G401 (cell line): Measurements from ENCODE around the gene CDK11A. TPM values are rescaled to one million over a fixed set of nuclear protein-coding genes. Genes with fewer than 3 reads are reported as not detected.
"Not testable (repeated sequence)": the region's sequence is repeated elsewhere in the genome, so short reads cannot be mapped to it uniquely, and the experiment has no call there.

Source experiments
- DNase-seq: peaks from one replicate; pipeline ENCODE4 v3.0.0-alpha.2; 2015; ENCODE audit warnings: low spot score
- in situ Hi-C: cut with HindIII; loops from 2 replicates; pipeline ENCODE4 v1.10.0; 2016; ENCODE audit warnings: low sequenced_read_pairs, mixed read lengths
- total RNA-seq: library from RNA; depleted of rRNA; stranded (reverse); fragments of >200 nt; shearing (Covaris generic); gene quantifications from 2 replicates; pipeline ENCODE4 v1.2.3, GENCODE V29; 2014

CDK11A gene
- total RNA-seq, 1 experiment from 2014 or later: 11.7 TPM

DNA sequence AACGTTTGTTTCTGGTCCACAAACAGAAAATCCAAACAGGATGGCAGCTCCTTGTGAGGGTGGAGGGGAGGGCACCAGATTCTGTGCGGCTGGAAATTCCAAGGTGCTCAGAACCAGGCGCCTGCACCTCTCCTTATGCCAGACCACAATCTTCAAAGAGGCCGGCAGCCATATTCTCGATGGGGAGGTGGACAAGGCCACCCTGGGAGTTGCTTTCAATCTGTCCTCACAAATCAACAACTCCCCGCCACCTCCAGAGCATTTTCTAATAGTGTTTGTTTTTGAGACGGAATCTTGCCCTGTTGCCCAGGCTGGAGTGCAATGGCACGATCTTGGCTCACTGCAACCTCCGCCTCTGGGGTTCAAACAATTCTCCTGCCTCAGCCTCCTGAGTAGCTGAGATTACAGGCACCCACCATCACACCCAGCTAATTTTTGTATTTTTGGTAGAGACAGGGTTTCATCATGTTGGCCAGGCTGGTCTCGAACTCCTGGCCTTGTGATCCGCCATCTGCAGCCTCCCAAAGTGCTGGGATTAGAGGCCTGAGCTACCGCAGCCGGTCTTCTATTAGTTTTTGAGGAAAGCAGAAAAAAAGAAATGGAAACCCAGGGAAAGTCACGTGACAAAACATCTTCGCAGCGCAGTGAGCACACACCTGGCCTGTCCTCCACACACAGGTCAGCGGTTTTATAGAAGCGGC lies 5.1 kb upstream of the CDK11A start:
- DNase-seq, in situ Hi-C loops: not testable (repeated sequence)

DNA sequence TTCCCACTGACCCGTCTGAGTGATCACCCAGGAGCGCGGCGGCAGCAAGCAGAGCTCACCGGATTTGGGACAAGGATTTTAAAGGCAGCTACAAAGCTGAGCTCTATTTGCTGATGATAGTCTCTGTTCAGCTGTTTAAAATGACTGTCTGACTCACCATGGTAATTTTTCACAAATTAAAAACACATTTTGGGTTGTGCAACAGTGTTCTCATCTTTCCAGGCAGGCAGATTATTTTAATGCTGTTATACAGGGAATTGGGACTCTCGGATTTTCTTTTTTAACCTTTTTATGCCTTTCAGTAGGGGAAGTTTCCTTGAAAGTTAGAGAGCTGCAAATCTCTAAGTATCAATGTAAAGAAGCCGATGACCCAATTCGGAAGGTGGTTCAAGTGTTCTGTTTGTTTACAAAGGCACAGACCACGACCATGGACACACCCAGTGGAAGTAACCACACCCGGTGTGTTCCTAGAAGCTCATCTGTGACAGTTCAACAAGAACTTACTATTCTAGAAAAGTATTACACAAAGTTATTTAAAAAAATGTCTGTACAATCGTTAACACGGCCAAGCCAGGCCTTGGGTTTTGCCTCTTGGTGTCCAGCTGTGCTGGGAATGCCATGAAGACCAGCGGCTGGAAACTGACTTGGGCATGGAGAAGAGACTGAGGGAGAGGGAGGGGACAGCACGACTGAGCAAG lies 4.3 kb upstream of the CDK11A start:
- in situ Hi-C loops, DNase-seq: not testable (repeated sequence)

DNA sequence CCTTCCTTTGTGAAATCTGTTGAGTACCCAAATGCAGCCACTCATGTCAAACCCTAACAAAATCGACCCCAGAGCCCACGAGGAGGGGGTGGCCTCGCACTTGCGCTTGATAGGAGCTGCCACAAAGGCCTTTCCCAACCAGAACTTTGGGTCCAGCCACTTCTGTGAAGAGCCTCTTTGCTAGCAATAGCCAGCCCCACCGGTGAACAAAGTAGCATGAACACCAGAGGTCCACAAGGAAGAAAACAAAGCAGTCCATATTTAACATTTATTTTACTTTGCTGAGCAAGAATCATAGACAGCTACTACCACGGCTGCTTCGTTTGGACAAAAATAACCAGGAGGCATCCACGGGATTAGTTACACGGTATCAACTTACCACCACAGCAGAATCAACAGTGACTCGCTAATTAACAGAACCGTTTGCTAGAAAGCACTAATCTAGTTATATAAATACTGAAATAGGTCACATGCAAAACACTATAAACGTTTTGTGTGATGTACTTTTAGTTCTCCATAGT lies 3.0 kb upstream of the CDK11A start:
- DNase-seq, in situ Hi-C loops: not testable (repeated sequence)

DNA sequence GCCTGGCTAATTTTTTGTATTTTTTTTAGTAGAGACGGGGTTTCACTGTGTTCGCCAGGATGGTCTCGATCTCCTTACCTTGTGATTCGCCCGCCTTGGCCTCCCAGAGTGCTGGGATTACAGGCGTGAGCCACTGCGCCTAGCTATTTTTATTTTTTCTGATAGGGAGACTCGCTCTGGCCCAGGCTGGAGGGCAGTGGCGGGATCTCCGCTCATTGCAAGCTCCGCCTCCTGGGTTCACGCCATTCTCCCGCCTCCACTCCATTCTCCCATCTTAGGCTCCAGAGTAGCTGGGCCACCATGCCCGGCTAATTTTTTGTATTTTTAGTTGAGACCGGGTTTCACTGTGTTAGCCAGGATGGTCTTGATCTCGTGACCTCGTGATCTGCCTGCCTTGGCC lies 1.9 kb upstream of the CDK11A start:
- DNase-seq, in situ Hi-C loops: not testable (repeated sequence)

DNA sequence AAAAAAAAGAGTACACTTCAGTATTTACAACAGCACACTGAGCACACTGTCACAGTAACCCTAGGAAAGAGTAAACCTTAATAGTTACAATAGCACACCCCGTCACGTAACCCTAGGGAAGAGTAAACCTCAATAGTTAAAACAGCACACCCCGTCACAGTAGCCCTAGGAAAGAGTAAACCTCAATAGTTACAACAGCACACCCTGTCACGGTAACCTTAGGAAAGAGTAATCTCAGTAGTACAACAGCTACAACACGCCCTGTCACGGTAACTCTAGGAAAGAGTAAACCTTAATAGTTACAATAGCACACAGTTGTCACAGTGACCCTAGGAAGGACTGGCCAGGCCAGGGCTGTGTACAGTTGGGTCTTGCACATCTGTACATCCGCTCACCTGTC lies 3.0 kb downstream of the CDK11A start:
- DNase-seq: no peak
- in situ Hi-C loops: no loop called here

DNA sequence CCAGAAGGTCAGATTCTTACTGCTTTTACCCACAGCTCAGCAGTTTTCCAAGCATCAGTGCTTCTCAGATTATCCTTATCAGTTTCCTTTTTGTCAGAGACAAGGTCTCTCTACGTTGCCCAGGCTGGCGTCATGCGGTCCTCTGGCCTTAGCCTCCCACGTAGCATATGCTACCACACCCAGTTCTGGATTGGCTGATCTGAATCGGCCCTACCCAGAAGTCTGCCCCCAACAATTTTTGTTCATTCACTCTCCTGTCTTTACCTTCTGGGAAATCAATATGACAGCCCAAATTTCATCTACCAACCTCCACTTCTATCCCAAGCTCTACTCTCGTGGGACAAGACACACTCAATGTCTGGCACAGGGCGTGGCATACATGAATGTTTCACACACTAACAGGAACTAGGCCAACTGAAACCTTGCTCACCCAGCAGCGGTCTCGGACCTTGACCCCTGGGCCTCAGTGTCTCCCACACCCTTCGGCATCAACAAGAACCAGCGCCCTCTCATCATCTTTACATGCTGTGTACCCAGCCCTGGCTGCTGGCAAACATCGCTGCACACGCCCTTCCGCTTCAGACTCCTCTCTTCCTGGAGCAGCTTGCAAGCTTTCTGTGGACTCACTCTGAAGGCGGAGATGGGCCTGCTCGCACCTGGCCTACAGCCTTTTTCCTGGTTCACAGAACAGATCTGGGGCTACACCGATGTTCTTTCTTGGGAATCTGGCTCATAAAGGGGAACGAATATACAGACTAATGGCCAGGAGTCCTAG lies 8.9 kb downstream of the CDK11A start:
- DNase-seq, in situ Hi-C loops: not testable (repeated sequence)

DNA sequence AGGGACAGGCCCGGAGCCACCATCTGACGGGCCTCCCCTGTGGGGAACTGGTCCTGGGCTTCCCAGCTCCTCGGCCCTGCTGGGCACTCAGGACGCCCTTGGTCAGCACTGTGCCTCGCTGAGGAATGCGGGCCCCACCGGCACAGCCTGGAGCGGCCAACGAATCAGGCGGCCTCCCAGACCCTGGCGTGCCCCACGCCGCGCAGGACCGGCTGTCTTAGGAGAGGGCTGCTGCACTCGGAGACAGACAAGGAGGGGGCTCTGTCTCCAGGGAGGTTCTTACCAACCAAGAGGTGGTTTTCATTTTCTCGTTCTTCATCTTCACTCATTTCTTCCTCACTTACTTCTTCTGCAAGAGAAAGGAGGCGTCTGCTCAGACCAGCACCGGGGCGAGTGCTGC lies 16.3 kb downstream of the CDK11A start:
- in situ Hi-C loops, DNase-seq: not testable (repeated sequence)

DNA sequence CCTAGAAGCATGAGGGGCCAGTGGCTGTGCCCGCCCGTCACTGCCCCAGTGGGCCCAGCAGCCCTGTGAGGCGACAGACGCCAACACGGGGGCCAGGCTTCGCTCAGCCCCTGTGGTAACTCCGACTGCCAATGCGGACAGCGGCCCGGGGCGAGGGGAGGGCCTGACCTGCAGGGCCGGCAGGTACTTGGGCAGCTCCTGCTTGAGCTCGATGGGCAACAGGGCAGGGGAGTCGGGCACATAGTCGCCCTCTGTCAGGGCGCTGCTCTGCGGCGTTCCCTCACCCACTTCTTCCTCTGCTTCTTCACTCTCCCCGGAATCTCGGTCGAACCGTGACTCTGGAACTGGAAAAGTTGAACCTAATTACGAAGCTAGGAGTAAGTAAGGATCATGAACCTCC lies 16.9 kb downstream of the CDK11A start:
- in situ Hi-C loops, DNase-seq: not testable (repeated sequence)

DNA sequence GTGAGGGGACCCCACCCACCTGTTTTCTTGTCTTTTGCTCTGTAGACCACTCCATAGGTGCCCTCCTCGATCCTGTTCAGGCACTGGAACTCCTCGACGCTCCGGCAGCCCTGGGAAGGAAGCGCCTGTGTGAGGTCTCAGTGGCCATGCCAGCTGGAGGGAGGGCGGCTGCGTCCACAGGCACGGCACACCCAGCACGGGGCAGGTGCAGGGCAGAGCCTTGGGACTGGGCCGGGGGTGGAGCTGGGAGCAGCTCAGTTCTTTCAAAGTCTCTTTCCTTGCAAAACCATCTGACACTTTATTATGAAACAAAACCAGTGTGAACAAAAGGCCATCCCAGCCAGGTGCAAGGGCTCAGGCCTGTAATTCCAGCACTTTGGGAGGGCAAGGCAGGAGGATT lies 18.5 kb downstream of the CDK11A start:
- DNase-seq, in situ Hi-C loops: not testable (repeated sequence)

DNA sequence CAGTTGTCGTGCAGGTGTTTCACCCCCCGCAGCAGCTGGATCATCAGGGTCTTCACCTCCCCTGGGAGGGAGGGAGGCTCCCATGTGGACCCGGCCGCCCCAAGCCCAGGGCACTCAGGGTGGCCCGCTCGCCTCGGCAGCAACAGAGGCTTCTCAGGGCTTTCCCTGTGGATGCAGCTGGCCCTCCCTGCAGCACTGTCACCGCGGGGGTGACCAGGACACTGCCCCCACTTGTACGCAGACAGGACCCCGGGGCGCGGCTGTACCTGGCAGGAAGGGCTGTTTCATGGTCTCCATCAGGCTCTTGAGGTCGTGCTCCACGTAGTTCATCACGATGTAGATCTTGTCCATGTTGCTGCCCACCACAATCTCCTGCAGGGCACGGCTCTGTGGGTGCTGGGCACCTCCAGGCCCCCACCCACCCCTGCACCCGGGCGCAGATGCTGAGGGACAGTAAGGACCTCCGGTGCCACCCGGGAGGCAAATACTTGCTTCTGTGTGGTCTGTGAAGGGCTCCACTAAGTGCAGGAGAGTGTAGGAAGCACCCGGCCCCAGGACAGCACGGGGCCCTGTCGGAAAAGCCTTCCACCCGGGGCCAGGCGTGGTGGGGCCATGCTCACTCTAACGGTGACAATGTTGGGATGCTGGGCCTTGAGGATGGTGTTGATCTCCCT lies 19.7 kb downstream of the CDK11A start:
- in situ Hi-C loops, DNase-seq: not testable (repeated sequence)

DNA sequence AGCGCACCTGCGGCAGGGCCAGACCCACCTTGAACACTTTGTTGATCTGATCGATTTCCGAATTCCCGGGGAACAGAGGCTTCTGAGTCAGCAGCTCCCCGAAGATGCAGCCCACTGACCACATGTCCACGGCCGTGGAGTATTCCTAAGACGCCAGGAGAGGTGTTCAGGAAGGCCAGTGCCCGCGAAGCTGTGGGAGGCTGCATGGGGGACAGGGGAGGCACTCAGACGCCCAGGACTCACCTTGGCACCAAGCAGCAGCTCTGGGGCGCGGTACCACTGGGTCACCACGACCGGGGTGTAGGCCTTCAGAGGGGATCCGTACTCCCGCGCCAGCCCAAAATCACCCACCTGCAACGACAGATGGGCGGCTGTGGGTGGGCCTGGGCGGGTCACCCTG lies 20.4 kb downstream of the CDK11A start:
- no peak for DNase-seq
- in situ Hi-C loops: no loop called here

DNA sequence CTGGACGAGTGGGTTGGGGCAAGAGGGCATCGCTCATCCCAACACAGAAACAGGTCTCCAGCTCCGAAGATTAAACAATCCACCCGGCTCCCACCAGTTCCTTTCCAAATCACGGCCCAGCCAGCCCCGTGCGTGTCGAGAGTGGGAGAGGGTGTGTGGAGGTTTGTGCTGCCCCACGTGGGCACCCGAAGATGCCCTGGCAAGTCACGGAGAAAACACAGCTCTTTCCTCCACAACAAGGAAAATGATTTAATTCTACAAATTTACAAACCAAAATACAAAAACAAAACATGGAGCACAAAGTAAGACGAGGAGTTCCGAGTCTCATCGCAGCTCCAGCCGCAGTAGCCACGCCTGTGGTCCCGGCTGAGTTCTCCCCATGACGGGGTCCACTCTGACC lies 21.7 kb downstream of the CDK11A start:
- in situ Hi-C loops, DNase-seq: not testable (repeated sequence)

DNA sequence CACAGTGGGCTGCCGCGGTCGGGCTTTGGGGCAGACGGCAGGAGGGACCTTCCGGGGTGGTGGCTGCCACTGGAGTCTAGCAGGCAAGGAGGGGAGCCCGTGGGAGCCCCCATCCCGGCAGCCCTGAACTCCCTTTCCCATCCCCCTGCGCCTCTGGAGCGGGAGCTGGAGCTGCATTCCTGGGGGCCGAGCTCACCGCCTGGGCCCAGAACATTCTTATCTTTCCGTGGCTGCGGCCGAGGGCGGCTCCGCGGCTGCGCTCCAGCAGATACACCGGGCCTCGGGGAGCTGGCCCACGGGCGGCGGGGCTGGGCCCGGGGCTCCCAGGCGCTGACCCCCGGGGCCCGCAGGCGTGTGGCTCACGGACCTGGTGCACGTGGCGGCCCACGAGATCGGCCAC lies 23.6 kb downstream of the CDK11A start:
- in situ Hi-C loops: not testable (repeated sequence)

DNA sequence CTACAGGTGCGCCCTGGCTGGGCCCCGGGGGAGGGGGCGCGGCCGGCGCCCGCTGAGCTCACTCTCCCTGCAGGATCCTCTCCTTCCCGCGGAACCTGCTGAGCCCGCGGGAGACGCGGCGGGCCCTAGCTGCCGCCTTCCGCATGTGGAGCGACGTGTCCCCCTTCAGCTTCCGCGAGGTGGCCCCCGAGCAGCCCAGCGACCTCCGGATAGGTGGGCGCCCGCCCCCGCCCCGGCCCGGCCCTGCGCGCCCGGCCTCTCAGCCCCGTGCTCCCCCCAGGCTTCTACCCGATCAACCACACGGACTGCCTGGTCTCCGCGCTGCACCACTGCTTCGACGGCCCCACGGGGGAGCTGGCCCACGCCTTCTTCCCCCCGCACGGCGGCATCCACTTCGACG lies 24.1 kb downstream of the CDK11A start:
- in situ Hi-C loops, DNase-seq: not testable (repeated sequence)

More for the DNA sequence above, 23.6 kb downstream of the CDK11A start:
- DNase-seq: not testable (repeated sequence)

DNA sequence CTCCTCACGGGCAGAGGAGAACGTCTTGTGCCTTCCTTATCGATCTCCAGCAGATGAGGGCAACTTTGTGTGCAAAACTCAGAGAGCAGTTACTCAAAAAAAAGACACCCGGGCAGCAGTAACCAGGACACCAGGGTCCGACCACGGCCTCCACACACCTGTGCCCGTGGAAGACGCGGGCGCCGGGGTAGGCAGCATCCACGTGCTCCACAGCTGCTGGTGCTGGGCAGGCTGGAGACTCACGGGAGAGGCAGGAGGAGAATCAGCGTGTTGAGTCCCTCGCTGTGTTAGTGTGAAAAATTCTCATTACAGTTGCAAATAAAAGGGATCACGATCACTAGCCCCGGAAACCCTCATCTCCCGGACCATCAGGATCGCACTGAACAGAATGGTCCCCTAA lies 25.1 kb downstream of the CDK11A start:
- DNase-seq, in situ Hi-C loops: not testable (repeated sequence)

DNA sequence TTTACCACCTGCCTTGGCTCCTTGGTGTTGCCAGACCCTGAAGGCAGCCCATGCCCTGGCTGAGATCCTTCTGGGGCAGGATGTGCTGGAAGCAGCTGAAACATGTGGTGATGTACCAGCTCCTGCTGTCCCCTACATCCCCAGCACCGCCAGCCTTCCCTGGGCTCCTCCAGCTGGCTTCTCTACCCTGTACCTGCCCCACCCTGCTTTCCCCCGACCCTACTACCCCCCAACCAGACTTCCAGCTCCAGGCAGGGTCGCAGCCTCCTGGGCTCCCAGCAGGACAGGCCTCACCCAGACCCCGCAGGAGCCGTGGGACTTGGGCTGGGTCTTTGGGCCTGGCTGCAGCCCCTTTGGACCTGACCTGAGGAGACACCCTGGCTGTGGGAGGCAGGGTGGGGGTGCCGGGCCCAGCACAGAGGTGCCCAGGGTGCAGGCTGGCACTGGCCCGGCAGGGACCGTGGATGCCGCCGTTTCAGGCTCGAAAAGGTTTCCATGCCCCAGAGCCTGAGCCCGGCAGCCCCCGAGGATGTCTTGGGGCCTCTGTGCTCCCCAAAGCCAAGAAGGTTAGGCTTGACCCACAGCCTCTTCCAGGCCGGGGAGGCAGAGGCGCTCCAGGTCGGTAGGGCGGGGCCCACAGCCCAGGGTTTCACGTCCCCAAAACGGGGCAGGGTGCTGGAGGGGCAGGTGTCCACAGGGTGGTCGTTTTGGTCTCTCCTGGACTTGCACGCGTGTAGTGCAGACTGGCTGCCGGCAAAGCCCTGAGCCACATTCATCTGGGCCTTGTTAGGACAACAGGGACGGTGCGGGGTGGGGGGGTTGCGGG lies 26.6 kb downstream of the CDK11A start:
- DNase-seq, in situ Hi-C loops: not testable (repeated sequence)

DNA sequence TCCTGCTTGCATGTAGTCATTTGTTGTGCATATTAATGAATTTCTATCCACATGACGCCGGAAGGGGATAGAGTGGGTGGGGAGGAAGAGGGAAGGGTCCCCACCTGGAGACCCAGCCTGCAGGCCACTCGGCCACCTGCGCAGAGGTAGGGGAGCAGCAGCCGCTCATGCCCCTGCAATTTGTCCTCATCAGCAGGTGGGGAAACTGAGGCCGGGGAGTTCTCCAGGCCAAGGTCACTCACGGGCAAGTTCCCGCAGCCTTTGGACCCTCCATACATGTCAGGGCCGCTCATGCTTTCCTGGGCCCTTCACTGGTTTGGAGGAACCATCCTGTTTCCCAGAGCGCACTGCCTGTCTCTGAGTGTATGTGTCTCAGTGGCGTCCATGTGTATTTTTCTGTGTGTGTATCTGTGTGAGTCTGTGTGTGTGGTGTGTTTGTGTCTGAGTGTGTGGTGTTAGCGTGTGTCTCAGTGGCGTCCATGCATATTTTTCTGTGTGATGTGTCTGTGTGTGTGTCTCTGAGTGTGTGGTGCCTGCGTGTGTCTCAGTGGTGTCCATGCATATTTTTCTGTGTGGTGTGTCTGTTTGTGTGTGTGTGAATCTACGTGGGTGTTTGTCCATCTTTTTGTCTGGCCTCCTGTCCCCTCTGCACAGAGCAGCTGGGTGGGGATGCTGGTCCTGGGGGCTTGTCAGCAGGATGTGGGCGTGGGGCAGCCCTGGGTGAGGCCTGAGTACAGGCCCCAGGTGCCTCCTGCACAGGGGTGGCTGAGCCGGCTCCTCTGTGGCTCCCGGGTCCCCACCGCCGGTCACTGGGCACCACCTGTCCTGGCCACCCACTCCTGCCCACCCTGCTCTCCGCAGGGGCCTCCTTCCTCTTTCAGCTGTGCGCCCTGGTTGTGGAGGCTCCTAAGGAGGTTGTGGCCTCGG lies 27.5 kb downstream of the CDK11A start:
- DNase-seq, in situ Hi-C loops: not testable (repeated sequence)
